H4 (cell line): ENCODE data around the gene ARHGEF11. TPM values are rescaled to one million over a fixed set of nuclear protein-coding genes. Genes with fewer than 3 reads are reported as not detected.
"Not testable (repeated sequence)": the region's sequence is repeated elsewhere in the genome, so short reads cannot be mapped to it uniquely, and the experiment has no call there.

ENCODE experiments used
- DNase-seq: peaks from one replicate; pipeline ENCODE4 v3.0.0-alpha.2; 2015; ENCODE audit warnings: low spot score
- total RNA-seq: library from RNA; depleted of rRNA; stranded (reverse); fragments of >200 nt; shearing (Covaris generic); gene quantifications from 2 replicates; pipeline ENCODE4 v1.2.3, GENCODE V29; 2014; rRNA removed

The ARHGEF11 gene, protein sequence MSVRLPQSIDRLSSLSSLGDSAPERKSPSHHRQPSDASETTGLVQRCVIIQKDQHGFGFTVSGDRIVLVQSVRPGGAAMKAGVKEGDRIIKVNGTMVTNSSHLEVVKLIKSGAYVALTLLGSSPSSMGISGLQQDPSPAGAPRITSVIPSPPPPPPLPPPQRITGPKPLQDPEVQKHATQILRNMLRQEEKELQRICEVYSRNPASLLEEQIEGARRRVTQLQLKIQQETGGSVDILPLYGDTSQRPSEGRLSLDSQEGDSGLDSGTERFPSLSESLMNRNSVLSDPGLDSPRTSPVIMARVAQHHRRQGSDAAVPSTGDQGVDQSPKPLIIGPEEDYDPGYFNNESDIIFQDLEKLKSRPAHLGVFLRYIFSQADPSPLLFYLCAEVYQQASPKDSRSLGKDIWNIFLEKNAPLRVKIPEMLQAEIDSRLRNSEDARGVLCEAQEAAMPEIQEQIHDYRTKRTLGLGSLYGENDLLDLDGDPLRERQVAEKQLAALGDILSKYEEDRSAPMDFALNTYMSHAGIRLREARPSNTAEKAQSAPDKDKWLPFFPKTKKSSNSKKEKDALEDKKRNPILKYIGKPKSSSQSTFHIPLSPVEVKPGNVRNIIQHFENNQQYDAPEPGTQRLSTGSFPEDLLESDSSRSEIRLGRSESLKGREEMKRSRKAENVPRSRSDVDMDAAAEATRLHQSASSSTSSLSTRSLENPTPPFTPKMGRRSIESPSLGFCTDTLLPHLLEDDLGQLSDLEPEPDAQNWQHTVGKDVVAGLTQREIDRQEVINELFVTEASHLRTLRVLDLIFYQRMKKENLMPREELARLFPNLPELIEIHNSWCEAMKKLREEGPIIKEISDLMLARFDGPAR (N-terminal part only)
- 12.2 and 12.6 TPM in 2 replicates for total RNA-seq

DNA sequence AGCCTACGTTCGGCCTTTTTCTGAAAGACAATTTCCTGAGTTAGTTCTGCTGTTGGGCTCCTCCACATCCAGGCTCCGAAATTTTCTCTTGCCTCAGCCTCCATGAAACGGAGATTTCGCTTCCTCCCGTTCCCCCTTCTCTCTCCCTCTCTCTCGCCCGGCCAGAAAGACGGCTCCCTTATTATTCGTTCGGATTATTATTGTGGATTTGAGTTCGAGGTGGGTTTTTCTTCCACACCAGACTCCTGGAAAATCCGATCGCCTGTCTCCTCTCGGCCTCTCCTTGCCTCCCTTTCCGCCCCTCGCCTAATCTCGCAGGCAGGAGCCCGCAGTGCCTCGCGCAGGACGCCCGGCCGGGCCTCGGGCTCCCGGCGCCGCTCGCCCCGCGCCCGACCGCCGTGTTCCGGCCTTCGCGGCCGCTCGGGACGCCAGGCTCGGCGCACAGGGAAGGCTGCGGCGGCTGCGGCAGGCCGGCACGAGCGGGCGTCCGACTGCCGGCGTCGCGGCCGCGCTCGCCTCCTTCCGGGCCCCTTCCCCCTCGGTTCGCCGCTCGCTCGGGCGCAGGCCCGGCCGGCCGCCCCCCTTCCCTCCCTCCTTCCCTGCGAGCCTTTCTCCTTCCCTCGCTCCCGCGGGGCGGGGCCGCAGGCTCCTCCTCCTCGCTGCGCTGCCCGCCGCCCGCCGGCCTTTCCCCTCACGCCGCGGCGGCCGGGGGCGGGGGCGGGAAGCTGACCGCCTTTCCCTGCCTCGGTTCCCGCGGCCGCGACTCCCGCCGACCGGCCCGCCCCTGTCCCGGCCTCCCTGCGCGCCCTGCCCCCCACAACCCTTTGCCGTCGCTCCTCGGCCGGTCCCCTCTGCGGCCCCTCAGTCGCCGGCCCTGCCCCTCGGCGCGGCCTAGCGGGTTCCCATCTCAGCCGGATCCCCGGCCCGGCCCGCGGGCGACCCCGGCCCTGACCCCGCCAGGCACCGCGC is at the start of gene ARHGEF11:
Gene ARHGEF11, minus strand, starts transcription at position 493 of the 969 bp plus-strand sequence. CDS start 1,412 bp downstream, outside the sequence.
- DNase-seq = peak; percentile 74

DNA sequence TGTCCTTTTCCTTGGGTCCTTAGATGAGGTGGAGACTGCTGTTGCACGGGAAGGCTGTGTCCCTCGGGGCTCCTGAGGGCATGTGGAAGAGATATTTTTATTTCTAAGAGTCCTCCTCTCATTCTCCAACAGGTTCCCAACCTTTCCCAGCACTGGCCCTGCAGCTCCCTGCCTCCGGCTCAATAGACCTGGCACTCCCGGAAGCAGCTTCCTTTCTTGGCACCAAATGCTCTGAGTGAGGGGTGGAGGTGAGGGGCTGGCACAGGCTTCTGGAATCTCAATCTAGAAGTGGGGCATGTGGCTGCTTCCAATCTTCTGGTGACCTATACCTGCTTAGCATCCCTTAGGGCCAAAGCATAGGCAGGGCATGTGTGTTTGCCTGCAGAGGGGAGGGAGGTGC is 49.5 kb upstream of the ARHGEF11 start:
- no peak for DNase-seq

DNA sequence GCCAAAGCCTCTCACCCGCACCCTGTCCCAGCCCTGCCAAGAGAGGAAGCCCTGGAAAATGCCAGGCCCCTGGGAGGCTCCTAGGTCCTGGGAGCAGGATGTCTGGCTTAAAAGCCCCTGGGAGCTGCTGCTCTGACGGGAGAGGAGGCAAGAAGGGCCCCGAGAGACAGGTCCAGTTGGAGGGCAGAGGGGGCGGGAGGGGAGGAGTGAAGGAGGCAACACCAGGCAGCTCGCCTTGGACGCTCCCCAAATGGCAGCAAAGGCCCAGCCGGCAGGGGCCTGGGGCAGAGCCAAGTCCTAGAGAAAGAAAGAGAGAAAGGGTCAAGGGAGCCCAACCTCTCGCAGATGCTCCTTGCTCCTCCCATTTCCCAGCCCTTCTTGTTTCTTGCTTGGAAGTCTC is 47.3 kb upstream of the ARHGEF11 start:
- DNase-seq = no peak

DNA sequence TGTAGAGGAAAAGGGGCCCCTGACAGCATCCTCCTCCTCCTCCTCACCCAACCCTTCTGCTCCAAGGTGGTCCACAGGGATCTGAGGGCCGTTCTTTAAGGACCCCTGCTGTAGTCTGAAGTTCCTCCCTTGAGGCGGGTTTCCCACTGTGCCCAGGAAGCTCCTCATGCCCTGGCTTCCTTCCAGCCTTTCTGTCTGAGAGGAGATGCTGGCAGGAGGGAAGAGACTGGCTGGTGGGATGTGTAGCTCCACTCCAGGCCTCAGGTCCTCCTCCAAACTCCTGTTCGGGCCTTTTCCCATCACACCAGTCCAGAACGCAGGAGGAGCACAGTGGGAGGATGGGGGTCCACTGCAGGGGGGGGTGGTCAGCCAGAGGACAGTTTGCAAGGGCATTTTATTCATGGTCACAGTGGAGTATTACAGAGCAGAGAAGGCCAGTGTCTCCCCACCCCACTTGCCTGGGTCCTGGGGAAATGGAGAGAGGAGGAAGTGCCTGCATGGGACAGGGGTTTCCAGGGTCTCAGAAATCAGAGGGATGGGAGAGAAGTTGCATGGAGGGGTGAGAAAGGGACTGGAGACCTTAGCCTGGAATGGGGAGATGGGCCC is 46.2 kb upstream of the ARHGEF11 start:
- no peak for DNase-seq

DNA sequence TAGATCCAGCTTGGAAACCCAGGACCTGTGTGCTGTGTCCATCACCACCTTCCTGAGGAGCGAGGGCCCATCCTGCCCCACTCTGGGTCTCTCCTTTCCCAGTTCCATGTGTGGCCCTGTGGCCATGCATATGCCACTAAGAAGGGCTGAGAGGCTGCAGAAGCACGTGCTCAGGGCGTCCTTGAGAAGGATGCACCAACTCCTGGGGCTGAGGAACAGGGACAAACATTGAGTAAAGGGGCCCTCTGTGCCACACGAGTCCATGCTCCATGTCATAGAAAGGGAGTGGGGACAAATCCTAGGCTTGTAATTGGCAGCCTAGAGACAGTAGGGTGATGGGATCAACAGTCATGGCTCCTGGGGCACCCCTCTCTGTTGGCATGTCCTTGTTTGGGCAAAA is 45.6 kb upstream of the ARHGEF11 start:
- no peak for DNase-seq

DNA sequence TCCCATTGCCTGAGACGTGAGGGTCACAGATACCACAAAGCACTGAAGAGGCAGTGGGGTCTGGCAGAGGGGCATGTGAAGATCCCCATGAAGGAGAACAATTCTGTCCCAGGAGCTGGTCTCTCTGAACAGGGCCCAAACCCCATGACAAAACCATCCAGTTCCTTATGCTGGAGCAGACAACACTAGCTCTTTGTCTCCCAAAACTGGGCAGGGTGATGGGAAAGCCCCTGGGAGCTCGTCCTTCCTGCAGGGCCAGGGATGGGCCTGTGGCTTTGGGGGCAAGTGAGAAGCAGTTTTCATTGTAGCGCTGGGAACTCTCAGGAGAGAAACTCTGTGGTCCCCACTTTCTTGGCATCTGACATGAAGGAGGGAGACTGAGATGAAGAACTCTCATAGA is 45.2 kb upstream of the ARHGEF11 start:
- no peak for DNase-seq

DNA sequence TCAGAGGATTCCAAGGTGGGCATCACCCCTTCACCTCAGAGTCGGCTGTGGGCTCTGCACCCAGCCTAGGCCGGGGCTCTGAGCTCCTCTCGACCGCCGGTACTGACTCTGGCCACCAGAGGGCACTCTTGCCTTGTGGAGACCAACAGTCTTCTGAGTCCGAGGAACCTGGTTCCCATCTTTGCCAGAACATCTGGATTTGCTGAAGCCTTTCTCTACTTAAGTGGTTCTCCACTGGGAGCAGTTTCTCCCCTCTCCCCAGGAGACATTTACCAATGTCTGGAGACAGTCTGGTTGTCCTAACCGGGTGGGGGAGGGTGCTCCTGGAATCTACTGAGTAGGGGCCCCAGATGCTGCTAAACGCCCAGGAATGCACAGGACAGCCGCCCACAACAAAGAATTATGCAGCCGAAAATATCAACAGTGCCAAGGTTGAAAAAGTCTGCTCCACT is 44.7 kb upstream of the ARHGEF11 start:
- peak; percentile 73 for DNase-seq

DNA sequence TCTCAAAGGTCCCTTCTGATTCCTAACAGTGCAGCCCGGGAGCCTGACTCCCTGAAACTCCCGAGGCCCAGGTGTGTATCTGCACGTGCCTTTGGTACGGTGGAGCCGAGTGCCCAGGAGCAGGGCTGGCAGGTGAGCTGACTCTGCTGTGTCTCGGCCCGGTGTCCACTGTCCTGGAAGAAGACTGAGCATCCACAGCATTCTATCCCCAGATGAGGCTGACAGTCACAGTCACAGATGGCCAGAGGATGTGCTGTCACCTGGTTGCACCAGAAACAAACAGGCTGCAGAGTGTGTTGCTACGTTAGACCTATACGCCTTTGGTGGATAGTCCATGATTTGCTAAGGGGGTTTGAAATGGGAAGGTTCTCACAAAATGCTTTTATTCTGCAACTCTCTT is 44.2 kb upstream of the ARHGEF11 start:
- no peak for DNase-seq

DNA sequence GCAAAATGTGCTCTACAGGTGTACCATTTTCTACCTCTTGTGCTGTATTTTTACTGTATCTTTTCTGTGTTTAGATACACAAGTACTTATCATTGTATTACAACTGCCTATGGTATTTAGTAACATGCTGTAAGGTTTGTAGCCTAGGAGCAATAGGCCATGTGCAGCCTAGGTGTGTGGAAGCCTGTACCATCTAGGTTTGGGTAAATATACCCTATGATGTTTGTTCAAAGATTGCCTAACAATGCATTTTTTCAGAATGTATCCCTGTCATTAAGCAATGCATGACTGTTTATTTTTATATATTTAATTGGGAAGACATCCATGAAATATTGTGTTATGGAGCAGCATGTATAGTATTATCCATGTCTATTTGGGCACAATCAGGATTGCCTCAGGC is 43.1 kb upstream of the ARHGEF11 start:
- no peak for DNase-seq

DNA sequence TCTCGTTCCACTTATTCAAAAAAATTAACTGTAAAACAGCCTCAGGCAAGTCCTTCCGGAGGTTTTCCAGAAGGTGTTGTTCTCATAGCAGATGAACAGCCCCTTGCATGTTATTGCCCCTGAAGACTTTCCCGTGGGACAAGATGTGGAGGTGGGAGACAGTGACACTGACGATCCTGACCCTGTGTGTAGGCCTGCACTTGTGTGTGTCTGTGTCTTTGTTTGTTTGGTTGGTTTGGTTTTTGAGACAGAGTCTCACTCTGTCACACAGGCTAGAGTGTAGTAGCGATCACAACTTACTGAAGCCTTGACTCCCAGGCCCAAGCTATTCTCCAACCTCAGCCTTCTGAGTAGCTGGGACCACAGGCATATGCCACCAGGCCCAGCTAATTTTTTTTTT is 41.5 kb upstream of the ARHGEF11 start:
- DNase-seq = no peak

DNA sequence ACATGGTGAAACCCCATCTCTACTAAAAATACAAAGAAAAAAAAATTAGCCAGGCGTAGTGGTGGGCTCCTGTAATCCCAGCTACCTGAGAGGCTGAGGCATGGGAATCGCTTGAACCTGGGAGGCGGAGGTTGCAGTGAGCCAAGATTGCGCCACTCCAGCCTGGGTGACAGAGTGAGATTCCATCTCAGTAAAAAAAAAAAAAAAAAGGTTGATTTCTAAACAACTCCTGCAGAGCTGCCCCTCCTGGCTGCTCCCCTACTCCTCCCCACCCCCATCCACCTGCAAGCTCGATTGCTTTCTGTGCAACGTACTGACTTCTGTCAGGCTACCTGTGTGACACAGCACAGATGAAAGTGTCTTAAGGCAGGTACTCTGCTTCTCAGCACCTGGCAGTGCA is 40.8 kb upstream of the ARHGEF11 start:
- no peak for DNase-seq

DNA sequence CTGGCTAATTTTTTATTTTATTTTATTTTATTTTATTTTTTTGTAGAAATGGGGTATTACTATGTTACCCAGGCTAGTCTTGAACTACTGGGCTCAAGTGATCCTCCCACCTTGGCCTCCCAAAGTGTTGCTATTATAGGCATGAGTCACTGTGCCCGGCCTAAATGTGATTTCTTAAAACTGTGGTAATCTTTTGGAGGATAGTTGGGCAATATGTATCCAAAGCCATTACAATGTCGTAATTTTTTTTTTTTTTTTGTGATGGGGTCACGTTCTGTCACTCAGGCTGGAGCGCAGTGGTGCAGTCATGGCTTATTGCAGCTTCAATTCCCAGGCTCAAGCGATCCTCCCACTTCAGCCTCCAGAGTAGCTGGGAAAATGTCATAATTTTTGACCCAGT is 39.9 kb upstream of the ARHGEF11 start:
- DNase-seq = peak; percentile 34

DNA sequence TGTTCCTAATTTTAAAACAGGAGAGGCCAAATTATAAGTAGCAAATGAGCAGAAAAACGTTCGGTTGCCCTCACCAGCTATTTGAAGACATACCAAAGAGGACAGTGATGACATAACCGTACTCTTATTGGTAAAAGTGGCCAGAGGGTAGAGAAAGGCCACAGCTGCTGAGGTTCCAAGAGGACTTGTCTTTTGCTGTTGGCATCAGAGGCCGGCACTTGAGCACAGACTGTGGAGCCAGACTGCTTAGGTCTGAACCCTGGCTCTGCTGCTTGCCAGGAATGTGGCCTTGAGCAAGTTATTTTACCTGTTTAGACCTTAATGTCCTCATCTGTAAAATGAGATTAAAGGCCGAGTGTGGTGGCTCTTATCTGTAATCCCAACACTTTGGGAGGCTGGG is 39.2 kb upstream of the ARHGEF11 start:
- no peak for DNase-seq

DNA sequence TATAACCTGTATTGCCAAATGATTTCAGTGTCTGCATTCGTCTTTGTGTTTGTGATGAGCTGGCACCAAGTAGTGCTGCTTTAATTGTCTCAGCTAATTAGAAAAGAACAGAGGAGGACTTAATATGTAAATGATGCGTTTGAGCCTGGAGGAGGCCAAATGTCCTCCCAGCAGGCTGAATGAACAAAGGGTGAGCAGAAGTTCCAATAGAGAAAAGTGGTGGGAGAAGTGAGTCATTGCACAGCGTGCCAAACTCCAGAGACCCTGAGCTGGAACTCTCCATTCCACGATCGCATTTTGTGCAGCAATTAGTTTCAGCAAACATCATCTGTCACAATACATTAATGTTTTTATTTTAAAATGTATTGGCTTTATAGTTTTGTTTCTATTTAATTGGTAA is 36.2 kb upstream of the ARHGEF11 start:
- DNase-seq = no peak

DNA sequence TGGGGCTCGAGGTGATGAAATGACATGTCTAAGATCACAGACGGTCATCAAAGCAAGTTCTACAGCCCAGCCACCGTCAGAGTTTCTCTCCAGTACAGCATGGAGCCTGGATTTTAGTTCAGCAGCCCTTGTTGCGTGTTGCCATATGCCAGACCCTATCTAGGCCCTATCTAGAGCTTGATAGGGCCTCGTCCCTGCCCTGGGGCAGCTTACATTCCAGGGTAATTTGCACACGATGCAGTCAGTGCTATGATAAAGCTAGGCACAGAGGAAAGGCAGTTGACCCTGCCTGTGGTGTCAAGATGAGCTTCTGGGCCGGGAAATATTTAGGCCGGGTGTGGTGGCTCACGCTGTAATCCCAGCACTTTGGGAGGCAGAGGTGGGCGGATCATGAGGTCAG is 35.2 kb upstream of the ARHGEF11 start:
- DNase-seq = no peak

DNA sequence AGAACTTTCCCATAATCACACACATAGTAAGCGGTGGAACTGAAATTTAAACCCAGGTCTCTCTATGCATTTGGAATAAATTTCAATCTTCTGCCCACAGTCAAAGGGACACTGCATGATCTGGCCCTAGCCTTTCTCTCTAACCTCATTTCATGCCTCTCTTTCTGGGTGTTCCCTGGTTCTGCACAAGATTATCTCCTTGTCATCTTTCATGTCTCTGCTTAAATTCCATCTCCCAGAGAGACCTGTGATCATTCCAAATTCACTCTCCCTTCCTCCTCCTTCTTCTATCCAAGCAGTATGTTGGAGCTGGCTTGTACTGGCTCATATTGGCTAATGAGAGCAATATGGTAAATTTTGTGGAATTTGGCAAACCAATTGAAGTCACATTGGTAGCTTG is 31.9 kb upstream of the ARHGEF11 start:
- DNase-seq = no peak

DNA sequence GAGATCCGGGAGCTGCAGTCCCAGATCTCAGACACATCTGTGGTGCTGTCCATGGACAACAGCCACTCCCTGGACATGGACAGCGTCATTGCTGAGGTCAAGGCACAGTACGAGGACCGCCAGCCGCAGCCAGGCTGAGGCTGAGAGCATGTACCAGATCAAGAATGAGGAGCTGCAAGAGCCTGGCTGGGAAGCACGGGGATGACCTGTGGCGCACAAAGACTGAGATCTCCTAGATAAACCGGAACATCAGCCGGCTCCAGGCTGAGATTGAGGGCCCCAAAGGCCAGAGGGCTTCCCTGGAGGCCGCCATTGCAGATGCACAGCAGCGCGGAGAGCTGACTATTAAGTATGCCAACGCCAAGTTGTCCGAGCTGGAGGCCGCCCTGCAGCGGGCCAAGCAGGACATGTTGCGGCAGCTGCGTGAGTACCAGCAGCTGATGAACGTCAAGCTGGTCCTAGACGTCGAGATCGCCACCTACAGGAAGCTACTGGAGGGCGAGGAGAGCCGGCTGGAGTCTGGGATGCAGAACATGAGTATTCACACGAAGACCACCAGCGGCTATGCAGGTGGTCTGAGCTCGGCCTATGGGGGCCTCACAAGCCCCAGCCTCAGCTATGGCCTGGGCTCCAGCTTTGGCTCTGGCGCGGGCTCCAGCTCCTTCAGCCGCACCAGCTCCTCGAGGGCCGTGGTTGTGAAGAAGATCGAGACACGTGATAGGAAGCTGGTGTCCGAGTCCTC is 28.6 kb upstream of the ARHGEF11 start:
- peak; percentile 31 for DNase-seq

DNA sequence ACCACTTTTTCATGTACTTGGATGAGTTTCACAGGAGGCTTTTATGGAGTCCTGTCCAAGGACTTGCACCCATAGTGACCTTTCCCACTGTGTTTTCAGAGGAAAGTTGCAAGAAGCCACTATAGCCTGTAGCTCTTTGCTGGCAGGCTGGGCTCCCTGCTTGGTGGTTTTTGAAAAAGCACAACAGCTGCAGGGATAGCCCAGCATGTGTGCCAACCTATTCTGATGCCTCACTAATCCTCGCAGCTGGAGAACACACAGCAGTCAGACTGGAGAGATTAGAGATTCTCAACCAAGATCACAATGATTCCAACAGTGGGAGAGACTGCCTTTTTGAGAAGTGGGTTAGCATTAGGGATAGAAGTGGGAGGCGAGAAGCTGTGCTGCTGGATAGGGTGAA is 24.1 kb upstream of the ARHGEF11 start:
- DNase-seq = no peak

DNA sequence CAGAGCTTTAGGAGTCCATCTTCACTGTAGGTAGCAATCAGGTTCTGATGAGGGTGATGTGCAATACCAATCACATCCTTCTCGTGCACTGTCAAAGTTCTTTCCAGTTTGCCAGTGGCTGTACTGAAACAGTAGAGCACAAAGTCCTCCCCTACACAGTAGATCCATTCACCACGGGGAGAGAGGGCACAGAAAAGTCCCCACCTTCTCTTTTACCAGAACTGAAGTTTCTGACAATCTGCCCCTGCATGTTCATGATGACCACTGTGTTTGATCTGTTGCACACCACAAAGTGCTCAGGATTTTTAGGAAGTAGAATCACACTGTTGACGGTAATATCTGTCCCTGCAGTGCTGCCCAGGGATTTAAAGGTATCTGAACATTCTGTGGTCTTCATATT is 13.7 kb upstream of the ARHGEF11 start:
- DNase-seq = not testable (repeated sequence)

DNA sequence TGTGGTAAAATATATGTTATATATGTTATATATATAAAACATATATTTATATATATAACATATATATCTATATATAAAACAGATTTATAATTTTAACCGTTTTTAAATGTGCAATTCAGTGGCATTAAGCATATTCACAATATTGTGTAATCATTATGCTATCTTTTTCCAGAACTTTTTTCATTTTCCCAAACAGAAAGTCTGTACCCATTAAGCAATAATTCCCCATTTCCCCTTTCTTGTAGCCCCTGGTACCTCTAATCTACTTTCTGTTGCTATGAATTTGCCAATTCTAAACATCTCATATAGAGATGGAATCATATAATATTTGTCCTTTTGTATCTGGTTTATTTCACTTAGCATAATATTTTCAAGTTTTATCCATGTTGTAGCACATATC is 10.7 kb upstream of the ARHGEF11 start:
- no peak for DNase-seq
